H4 (cell line): ENCODE measurements around the gene TERB2. TPM values are rescaled to one million over a fixed set of nuclear protein-coding genes. Genes with fewer than 3 reads are reported as not detected.
"Not testable (repeated sequence)": the region's sequence is repeated elsewhere in the genome, so short reads cannot be mapped to it uniquely, and the experiment has no call there.

Experiments
- DNase-seq: peaks from one replicate; pipeline ENCODE4 v3.0.0-alpha.2; 2015; ENCODE audit warnings: low spot score
- total RNA-seq: library from RNA; depleted of rRNA; stranded (reverse); fragments of >200 nt; shearing (Covaris generic); gene quantifications from 2 replicates; pipeline ENCODE4 v1.2.3, GENCODE V29; 2014; rRNA removed

TERB2 gene
- total RNA-seq, 1 experiment from 2014 or later = not detected

DNA sequence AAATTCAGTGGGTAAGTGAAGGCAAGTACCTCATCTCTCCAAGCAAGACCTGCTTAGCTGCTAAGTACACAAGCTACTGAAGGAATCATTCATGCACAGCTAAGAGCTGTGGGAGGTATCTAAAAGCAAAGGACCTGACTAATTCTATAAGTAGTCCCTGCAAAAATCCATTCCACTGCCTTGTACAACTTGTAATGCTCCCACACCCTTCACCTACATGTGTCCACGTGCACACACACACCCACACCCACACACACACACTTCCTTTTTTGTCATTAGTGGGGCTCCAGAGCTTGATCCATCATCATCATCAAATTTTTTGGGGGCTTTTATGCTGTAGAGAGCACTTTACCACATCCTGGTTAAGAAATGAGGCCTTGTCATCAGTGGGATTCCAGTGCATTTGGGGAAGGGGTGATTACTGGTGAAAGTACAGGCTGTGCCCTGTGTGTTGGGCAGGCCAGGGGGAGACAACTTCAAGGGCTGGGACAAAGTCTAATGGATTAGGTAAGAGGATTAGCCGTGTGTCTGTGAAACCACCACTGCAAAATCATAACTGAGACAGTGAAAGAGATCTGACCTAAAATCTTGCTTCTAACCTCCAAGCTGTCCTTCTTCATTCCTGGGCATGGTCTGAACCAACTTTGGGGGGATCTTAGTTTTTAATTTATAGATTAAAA lies 47.4 kb downstream of the TERB2 start:
- DNase-seq = not testable (repeated sequence)

DNA sequence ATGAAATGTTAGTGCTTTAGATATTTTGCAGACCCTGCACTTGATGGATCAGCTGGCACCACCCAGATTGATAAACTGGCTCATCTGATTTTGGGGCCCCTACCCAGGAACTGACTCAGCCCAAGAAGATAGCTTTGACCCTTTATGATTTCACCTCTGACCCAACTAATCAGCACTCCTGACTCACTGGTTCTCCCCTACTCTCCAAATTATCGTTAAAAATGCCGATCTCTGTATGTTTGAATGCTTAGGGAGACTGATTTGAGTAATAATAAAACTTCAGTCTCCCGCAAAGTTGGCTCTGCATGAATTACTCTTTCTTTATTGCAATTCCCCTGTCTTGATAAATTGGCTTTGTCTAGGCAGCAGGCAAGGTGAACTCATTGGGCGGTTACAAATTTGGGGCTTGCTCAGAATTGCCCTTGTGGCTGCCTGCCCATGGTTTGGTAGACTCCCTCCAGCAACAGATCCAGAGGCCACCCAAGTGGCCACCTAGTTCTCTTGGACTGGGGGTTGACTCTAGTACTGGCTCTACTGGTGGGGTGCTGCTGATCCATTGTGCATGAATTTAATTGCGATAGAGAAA lies 48.2 kb downstream of the TERB2 start:
- DNase-seq = not testable (repeated sequence)

DNA sequence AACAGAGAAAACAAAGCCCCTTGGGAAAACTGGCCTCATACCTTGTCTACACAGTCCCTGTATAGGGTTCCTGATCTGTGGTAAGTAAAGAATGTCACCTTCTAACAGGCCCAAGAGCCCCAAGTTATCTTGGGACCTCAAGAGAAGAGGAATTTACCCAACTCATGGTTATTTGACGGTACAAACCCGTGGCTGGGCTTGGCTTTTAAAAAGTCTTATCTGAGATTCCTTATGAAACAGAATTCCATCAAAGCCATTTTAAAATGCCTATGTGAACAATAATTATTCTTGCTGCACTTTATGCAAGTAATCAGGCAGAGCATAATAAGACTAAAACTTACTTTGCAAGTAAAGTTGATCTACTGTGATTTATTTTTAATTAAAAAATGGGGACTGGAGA lies 52.6 kb downstream of the TERB2 start:
- DNase-seq = no peak

DNA sequence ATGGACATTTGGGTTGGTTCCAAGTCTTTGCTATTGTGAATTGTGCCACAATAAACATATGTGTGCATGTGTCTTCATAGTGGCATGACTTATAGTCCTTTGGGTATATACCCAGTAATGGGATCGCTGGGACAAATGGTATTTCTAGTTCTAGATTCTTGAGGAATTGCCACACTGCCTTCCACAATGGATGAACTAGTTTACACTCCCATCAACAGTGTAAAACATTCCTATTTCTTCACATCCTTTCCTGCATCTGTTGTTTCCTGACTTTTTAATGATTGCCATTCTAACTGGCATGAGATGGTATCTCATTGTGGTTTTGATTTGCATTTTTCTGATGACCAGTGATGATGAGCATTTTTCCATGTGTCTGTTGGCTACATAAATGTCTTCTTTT lies 58.6 kb downstream of the TERB2 start:
- DNase-seq = not testable (repeated sequence)

DNA sequence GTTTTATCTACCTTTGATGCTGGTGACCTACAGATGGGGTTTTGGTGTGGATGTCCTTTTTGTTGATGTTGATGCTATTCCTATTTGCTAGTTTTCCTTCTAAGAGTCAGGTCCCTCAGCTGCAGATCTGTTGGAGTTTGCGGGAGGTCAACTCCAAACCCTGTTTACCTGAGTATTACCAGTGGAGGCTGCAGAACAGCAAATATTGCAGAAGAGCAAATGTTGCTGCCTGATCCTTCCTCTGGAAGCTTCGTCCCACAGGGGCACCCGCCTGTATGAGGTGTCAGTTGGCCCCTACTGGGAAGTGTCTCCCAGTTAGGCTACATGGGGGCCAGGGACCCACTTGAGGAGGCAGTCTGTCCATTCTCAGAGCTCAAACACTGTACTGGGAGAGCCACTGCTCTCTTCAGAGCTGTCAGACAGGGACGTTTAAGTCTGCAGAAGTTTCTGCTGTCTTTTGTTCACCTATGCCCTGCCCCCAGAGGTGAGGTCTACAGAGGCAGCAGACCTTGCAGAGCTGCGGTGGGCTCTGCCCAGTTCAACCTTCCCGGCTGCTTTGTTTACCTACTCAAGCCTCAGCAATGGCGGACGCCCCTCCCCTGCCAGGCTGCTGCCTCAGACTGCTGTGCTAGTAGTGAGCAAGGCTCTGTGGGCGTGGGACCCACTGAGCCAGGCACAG lies 63.9 kb downstream of the TERB2 start:
- not testable (repeated sequence) for DNase-seq

DNA sequence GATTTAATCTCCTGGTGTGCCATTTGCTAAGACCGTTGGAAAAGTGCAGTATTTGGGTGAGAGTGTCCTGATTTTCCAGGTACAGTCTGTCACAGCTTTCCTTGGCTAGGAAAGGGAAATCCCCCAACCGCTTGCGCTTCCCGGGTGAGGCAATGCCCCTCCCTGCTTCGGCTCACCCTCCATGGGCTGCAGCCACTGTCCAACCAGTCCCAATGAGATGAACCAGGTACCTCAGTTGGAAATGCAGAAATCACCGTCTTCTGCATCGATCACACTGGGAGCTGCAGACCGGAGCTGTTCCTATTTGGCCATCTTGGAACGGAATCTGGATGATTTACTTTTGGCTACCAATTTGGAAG lies 64.4 kb downstream of the TERB2 start:
- DNase-seq = not testable (repeated sequence)

DNA sequence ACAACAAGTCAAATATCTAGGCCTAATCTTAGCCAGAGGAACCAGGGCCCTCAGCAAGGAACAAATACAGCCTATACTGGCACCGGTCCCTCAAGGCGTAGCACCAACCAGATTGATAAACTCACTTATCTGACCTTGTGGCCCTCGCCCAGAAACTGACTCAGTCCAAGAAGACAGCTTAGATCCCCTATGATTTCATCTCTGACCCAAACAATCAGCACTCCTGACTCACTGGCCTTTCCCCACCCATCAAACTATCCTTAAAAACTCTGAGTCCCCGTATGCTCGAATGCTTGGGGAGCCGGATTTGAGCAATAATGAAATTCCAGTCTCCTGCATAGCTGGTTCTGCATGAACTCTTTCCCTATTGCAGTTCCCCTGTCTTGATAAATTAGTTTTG lies 64.9 kb downstream of the TERB2 start:
- no peak for DNase-seq

DNA sequence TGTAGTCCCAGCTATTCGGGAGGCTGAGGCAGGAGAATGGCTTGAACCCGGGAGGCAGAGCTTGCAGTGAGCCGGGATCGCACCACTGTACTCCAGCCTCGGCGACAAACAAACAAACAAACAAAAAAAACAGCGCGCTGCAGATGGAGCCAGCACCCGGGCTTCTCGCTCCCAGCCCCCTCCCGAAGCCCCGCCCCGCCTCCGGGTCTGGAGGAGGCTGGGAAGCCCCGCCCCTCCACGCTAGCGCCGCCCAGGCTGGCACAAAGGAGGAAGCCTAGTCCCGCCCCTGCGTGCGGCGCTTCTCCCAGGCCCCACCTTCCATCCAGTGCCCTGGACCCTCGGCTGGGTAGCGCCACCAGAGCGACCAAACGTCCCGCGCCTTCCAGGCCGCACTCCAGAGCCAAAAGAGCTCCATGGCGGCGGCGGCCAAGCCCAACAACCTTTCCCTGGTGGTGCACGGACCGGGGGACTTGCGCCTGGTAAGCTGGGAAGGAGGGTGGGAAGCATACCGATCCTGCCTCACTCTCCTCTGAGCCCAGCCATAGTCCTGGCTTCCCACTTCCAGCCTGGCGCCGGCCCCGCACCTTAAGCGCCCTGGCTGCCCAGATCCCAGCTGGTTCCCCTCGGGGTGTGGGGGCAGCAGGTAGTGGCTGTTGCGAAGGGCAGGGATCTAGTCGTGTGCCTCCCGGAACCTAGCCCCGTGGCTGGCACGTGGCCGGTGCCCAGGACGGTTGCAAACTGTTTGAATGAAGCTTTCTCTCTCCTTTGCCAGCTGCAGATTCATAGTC lies 66.6 kb downstream of the TERB2 start, which contains the start of gene SORD:
TSS of gene SORD (plus strand) at position 325 of the 788 bp plus-strand sequence. CDS start at position 414, 89 bp downstream.
- DNase-seq = peak; percentile 79

DNA sequence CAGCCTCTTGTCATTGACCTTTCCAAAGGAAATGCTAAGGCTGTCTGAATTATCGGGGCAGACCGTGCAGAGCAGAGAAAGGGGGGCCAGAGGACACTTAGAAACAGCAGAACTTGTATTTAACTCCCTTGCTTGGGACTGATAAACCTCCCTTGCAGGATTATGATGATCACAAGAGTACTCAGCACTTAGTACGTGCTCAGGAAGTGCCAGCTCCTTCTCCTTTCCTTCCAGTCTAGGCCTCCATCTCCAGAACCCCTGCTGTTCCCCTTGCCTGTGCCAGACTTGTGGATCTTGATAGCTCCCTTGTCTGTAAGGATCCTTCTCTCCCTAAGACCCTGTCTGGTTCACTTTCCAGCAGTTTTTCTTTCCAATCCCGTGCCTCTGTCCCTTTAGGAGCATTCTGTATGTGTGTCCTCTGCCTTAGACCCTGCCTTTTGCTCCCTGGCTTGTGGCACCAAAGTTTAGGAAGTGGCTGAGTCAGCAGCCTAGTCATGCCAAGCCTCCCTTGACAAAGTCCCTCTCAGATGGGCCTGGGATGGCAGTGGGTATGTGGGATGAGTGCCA lies 67.3 kb downstream of the TERB2 start:
- DNase-seq = no peak

DNA sequence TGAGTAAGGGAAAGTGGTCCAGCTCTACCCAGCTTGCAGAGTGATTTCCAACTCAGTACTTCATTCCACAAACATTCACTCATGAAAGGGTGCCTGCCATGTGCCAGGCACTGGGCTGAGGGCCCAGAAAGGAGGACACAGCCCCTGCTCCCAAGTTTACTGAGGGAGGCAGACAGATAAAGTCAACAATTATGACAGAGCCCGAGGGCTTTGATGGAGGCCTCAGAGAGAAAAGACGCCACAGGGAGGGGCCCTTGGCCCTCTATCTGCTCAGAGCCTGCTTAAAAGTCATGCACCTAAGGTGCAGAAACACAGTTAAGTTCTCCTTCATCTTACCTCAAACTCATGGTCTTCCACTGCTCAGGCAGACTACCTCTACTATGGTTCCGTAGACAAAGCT lies 68.2 kb downstream of the TERB2 start:
- DNase-seq = not testable (repeated sequence)

DNA sequence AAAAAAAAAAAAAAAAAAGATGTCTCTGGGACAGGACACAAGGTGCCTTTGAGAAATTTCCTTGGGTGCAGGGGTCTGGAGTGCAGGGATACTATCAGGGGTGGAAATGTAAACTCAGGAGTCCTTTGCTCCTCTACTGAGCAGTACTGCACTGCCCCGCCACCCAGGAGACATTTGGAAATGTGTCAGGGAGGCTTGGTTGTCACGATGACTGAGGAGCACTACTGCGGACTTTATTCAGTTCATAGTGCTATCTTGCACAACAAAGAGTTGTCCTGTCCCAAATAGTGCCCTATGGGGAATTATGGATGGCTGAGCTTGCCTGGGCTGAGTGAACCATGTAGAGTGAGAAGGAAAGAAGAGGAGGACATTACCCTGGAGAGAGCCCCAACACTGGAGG lies 69.1 kb downstream of the TERB2 start:
- DNase-seq = not testable (repeated sequence)

DNA sequence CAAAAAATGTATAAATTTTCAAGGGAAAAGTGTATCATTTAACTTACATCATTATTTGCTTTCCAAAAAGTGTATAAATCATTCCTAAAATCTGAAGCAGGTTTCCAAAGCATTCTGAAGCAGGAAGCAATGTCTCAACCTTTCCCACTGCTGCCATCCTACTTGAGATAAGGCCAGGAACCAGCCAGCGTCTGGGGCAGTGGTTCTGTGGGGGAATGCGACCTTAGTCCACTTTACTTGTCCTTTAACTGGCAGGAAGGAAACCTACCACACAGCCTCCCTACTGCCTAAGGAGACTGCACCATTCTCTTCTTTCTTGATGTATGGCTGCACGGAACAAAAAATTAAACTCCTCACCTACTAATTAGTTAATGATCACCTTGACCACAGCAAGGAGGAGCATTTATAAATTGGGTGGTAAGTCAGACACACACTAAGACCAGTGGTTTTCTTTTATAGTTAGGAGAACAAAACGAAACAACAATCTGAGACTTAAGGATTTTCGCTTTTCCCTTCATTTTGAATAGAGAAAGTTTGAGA lies 70.2 kb downstream of the TERB2 start:
- DNase-seq = no peak

DNA sequence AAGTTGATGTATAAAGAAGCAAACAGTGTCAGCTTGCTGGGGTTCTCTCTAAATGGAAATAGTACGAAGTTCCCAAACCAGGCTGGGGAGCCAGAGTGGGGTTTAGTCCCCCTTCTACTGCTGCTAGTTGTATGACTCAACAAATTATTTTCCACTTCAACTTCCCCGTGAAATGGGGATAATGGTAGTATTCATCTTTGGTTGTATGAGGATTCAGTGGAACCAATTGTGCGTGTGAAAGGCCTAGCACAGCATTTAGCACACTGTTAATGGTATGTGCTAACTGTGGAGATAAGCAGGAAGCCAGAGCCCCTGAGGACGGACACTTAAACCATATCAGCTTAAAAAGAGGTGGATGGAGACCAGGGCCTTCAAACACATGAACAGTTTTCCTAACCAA lies 70.7 kb downstream of the TERB2 start:
- no peak for DNase-seq

Other genes with a start within 250 kb of the TERB2 start
- 0.12 and 0.77 TPM in 2 replicates for gene PATL2, start 245.4 kb upstream of the TERB2 start, total RNA-seq
- gene B2M, start 245.2 kb upstream of the TERB2 start, total RNA-seq = 5,194 and 5,459 TPM in 2 replicates
- 21.0 and 24.7 TPM in 2 replicates for gene TRIM69, start 220.2 kb upstream of the TERB2 start, total RNA-seq
- gene SORD, start 66.5 kb downstream of the TERB2 start, total RNA-seq = 38.8 and 41.2 TPM in 2 replicates
- 0.04 TPM in 1 of 2 replicates, not detected in the other for gene DUOX2, start 157.5 kb downstream of the TERB2 start, total RNA-seq
- not detected in 2 replicates for gene DUOXA2, start 157.6 kb downstream of the TERB2 start, total RNA-seq
- gene DUOXA1, start 173.2 kb downstream of the TERB2 start, total RNA-seq = not detected in 2 replicates
- not detected in 2 replicates for gene DUOX1, start 173.3 kb downstream of the TERB2 start, total RNA-seq
- gene SHF, start 231.3 kb downstream of the TERB2 start, total RNA-seq = 2.7 and 5.1 TPM in 2 replicates